ENCODE results near the gene BAK1. TPM values are rescaled to one million over a fixed set of nuclear protein-coding genes. Genes with fewer than 3 reads are reported as not detected.

The BAK1 gene
- polyA plus RNA-seq (2013, experiment 1 of 2): 15.2 TPM
- polyA plus RNA-seq (2013, experiment 2 of 2): 15.1 TPM

- Histone ChIP-seq H3K4me1 (ENCODE audit: control insufficient read depth, insufficient read depth, low read depth, low read length) (peaks cover 13% of the 10 kb centered on the region), H3K18ac (ENCODE audit: low read depth in 1 of 2, low read length in 2 of 2) (peak within 1 kb of the TSS; percentile 57 to 79), H2BK12ac (ENCODE audit: low read length in 2 of 2) (peak within 1 kb of the TSS in 1 of 2 experiments; percentile 29), H4K91ac (ENCODE audit: low read length) (peak within 1 kb of the TSS; percentile 13), H4K8ac (ENCODE audit: low read length) (peak within 1 kb of the TSS; percentile 85), H3K9me3 (ENCODE audit: control insufficient read depth, low read length) (no peaks in the 10 kb centered on the region), H3K79me1 (replicated peaks; ENCODE audit: low read length, poor library complexity, severe bottlenecking) (peaks cover 20% of the 10 kb centered on the region), H3K9ac (ENCODE audit: low read length) (peak within 1 kb of the TSS; percentile 91), H3K4me2 (ENCODE audit: low read length, poor library complexity, severe bottlenecking) (peak within 1 kb of the TSS; percentile 91), H2BK5ac (ENCODE audit: low read depth, low read length, poor library complexity, severe bottlenecking) (peak within 1 kb of the TSS; percentile 74), H3K27me3 (ENCODE audit: control insufficient read depth in 1 of 2, insufficient read depth in 1 of 2, low read length in 2 of 2) (no peaks in the 10 kb centered on the region), H3K4ac (ENCODE audit: low read depth in 1 of 2, low read length in 2 of 2) (peak within 1 kb of the TSS; percentile 57 to 87), H2AK5ac (ENCODE audit: low read length, severe bottlenecking) (peak within 1 kb of the TSS; percentile 86), H3K36me3 (ENCODE audit: control insufficient read depth in 1 of 2, insufficient read depth in 2 of 2, low read depth in 1 of 2, low read length in 2 of 2) (peaks cover 29 to 31% of the 10 kb centered on the region in 2 experiments), H3K4me3 (ENCODE audit: insufficient read depth in 1 of 2, low read depth in 1 of 2, low read length in 2 of 2) (peak within 1 kb of the TSS; percentile 80 to 91), H2AFZ (ENCODE audit: low read depth, low read length) (peak within 1 kb of the TSS; percentile 84), H3K14ac (ENCODE audit: low read length in 2 of 2) (peak within 1 kb of the TSS in 1 of 2 experiments; percentile 35), H3K23ac (ENCODE audit: low read length in 2 of 2) (peak within 1 kb of the TSS in 1 of 2 experiments; percentile 70), H2BK120ac (ENCODE audit: low read depth, low read length) (no peak within 1 kb of the TSS), H3K27ac (ENCODE audit: low read length, poor library complexity, severe bottlenecking) (peak within 1 kb of the TSS; percentile 69), H2BK15ac (ENCODE audit: low read depth, poor library complexity, severe bottlenecking) (no peak within 1 kb of the TSS)
- under 1% methylated on average over 21 of the region's 24 CpGs for WGBS
- peak; percentile 93 for DNase-seq
Measured at GRCh38 chr6:33579828-33580714, at the start of gene BAK1. TSS of gene BAK1 (minus strand) at chr6:33580276. CDS start at chr6:33577604, 2,672 bp downstream.

GRCh38 chr6:33628401-33628964 is 48.4 kb upstream of the BAK1 start:
- WGBS: 94% methylated on average over 7 of the region's 7 CpGs

GRCh38 chr6:33627876-33628275 is 47.8 kb upstream of the BAK1 start:
- no peaks in the 10 kb centered on the region for H3K27me3 ChIP-seq (ENCODE audit: control insufficient read depth in 1 of 2, insufficient read depth in 1 of 2, low read length in 2 of 2)
- H3K9ac ChIP-seq (ENCODE audit: low read length): peak overlapping the region; percentile 54
- 30% methylated on average over 2 of the region's 5 CpGs for WGBS
- H3K4me3 ChIP-seq (ENCODE audit: insufficient read depth in 1 of 2, low read depth in 1 of 2, low read length in 2 of 2): peak overlapping the region in 1 of 2 experiments; percentile 38
- H2AK5ac ChIP-seq (ENCODE audit: low read length, severe bottlenecking): no peak overlapping the region
- H3K14ac ChIP-seq (ENCODE audit: low read length in 2 of 2): peak overlapping the region in 1 of 2 experiments; percentile 9
- peak overlapping the region; percentile 56 for H4K8ac ChIP-seq (ENCODE audit: low read length)
- H3K23ac ChIP-seq (ENCODE audit: low read length in 2 of 2): no peak overlapping the region
- H2AFZ ChIP-seq (ENCODE audit: low read depth, low read length): no peak overlapping the region
- no peak overlapping the region for H3K27ac ChIP-seq (ENCODE audit: low read length, poor library complexity, severe bottlenecking)
- peaks cover 17 to 55% of the 10 kb centered on the region in 2 experiments for H3K36me3 ChIP-seq (ENCODE audit: control insufficient read depth in 1 of 2, insufficient read depth in 2 of 2, low read depth in 1 of 2, low read length in 2 of 2)
- no peaks in the 10 kb centered on the region for H3K9me3 ChIP-seq (ENCODE audit: control insufficient read depth, low read length)
- no peak overlapping the region for H2BK15ac ChIP-seq (ENCODE audit: low read depth, poor library complexity, severe bottlenecking)
- H3K4ac ChIP-seq (ENCODE audit: low read depth in 1 of 2, low read length in 2 of 2): no peak overlapping the region
- peaks cover 17% of the 10 kb centered on the region for H3K4me1 ChIP-seq (ENCODE audit: control insufficient read depth, insufficient read depth, low read depth, low read length)
- H3K79me1 ChIP-seq (replicated peaks; ENCODE audit: low read length, poor library complexity, severe bottlenecking): peaks cover 49% of the 10 kb centered on the region
- H2BK120ac ChIP-seq (ENCODE audit: low read depth, low read length): no peak overlapping the region
- no peak for DNase-seq
- no peak overlapping the region for H2BK5ac ChIP-seq (ENCODE audit: low read depth, low read length, poor library complexity, severe bottlenecking)
- no peak overlapping the region for H3K18ac ChIP-seq (ENCODE audit: low read depth in 1 of 2, low read length in 2 of 2)
- no peak overlapping the region for H3K4me2 ChIP-seq (ENCODE audit: low read length, poor library complexity, severe bottlenecking)
- no peak overlapping the region for H2BK12ac ChIP-seq (ENCODE audit: low read length in 2 of 2)
- H4K91ac ChIP-seq (ENCODE audit: low read length): no peak overlapping the region

More at GRCh38 chr6:33628401-33628964, 48.4 kb upstream of the BAK1 start:
- no peak overlapping the region for H3K23ac ChIP-seq (ENCODE audit: low read length in 2 of 2)
- H2AFZ ChIP-seq (ENCODE audit: low read depth, low read length): no peak overlapping the region
- no peak overlapping the region for H3K14ac ChIP-seq (ENCODE audit: low read length in 2 of 2)
- peaks cover 21% of the 10 kb centered on the region for H3K4me1 ChIP-seq (ENCODE audit: control insufficient read depth, insufficient read depth, low read depth, low read length)
- peaks cover 17 to 54% of the 10 kb centered on the region in 2 experiments for H3K36me3 ChIP-seq (ENCODE audit: control insufficient read depth in 1 of 2, insufficient read depth in 2 of 2, low read depth in 1 of 2, low read length in 2 of 2)
- no peak overlapping the region for H2BK12ac ChIP-seq (ENCODE audit: low read length in 2 of 2)
- no peak overlapping the region for H3K18ac ChIP-seq (ENCODE audit: low read depth in 1 of 2, low read length in 2 of 2)
- H3K4me3 ChIP-seq (ENCODE audit: insufficient read depth in 1 of 2, low read depth in 1 of 2, low read length in 2 of 2): peak overlapping the region in 1 of 2 experiments; percentile 38
- no peak overlapping the region for H2BK15ac ChIP-seq (ENCODE audit: low read depth, poor library complexity, severe bottlenecking)
- no peak for DNase-seq
- peak overlapping the region; percentile 54 for H3K9ac ChIP-seq (ENCODE audit: low read length)
- no peaks in the 10 kb centered on the region for H3K27me3 ChIP-seq (ENCODE audit: control insufficient read depth in 1 of 2, insufficient read depth in 1 of 2, low read length in 2 of 2)
- H2AK5ac ChIP-seq (ENCODE audit: low read length, severe bottlenecking): no peak overlapping the region
- no peak overlapping the region for H4K91ac ChIP-seq (ENCODE audit: low read length)
- H3K27ac ChIP-seq (ENCODE audit: low read length, poor library complexity, severe bottlenecking): no peak overlapping the region
- no peaks in the 10 kb centered on the region for H3K9me3 ChIP-seq (ENCODE audit: control insufficient read depth, low read length)
- H3K79me1 ChIP-seq (replicated peaks; ENCODE audit: low read length, poor library complexity, severe bottlenecking): peaks cover 53% of the 10 kb centered on the region
- H3K4me2 ChIP-seq (ENCODE audit: low read length, poor library complexity, severe bottlenecking): no peak overlapping the region
- no peak overlapping the region for H2BK120ac ChIP-seq (ENCODE audit: low read depth, low read length)
- no peak overlapping the region for H3K4ac ChIP-seq (ENCODE audit: low read depth in 1 of 2, low read length in 2 of 2)
- peak overlapping the region; percentile 56 for H4K8ac ChIP-seq (ENCODE audit: low read length)
- no peak overlapping the region for H2BK5ac ChIP-seq (ENCODE audit: low read depth, low read length, poor library complexity, severe bottlenecking)

GRCh38 chr6:33624856-33625255 is 44.8 kb upstream of the BAK1 start:
- H3K27me3 ChIP-seq (ENCODE audit: control insufficient read depth in 1 of 2, insufficient read depth in 1 of 2, low read length in 2 of 2): no peaks in the 10 kb centered on the region
- H2AFZ ChIP-seq (ENCODE audit: low read depth, low read length): no peak overlapping the region
- H4K91ac ChIP-seq (ENCODE audit: low read length): no peak overlapping the region
- H2BK5ac ChIP-seq (ENCODE audit: low read depth, low read length, poor library complexity, severe bottlenecking): no peak overlapping the region
- no peak overlapping the region for H2BK12ac ChIP-seq (ENCODE audit: low read length in 2 of 2)
- peaks cover 28% of the 10 kb centered on the region for H3K4me1 ChIP-seq (ENCODE audit: control insufficient read depth, insufficient read depth, low read depth, low read length)
- H3K18ac ChIP-seq (ENCODE audit: low read depth in 1 of 2, low read length in 2 of 2): no peak overlapping the region
- H3K14ac ChIP-seq (ENCODE audit: low read length in 2 of 2): no peak overlapping the region
- no peak overlapping the region for H3K4ac ChIP-seq (ENCODE audit: low read depth in 1 of 2, low read length in 2 of 2)
- H2BK15ac ChIP-seq (ENCODE audit: low read depth, poor library complexity, severe bottlenecking): no peak overlapping the region
- no peak overlapping the region for H2BK120ac ChIP-seq (ENCODE audit: low read depth, low read length)
- H3K36me3 ChIP-seq (ENCODE audit: control insufficient read depth in 1 of 2, insufficient read depth in 2 of 2, low read depth in 1 of 2, low read length in 2 of 2): peaks cover 11 to 38% of the 10 kb centered on the region in 2 experiments
- peak overlapping the region; percentile 91 for H3K9ac ChIP-seq (ENCODE audit: low read length)
- 97% methylated on average over 4 of the region's 4 CpGs for WGBS
- H3K27ac ChIP-seq (ENCODE audit: low read length, poor library complexity, severe bottlenecking): no peak overlapping the region
- H3K23ac ChIP-seq (ENCODE audit: low read length in 2 of 2): no peak overlapping the region
- peak overlapping the region in 1 of 2 experiments; percentile 93 for H3K4me3 ChIP-seq (ENCODE audit: insufficient read depth in 1 of 2, low read depth in 1 of 2, low read length in 2 of 2)
- no peak overlapping the region for H2AK5ac ChIP-seq (ENCODE audit: low read length, severe bottlenecking)
- no peak overlapping the region for H3K4me2 ChIP-seq (ENCODE audit: low read length, poor library complexity, severe bottlenecking)
- peaks cover 36% of the 10 kb centered on the region for H3K79me1 ChIP-seq (replicated peaks; ENCODE audit: low read length, poor library complexity, severe bottlenecking)
- H4K8ac ChIP-seq (ENCODE audit: low read length): no peak overlapping the region
- H3K9me3 ChIP-seq (ENCODE audit: control insufficient read depth, low read length): no peaks in the 10 kb centered on the region
- no peak for DNase-seq

All from mesenchymal stem cell (in vitro differentiated cells and primary cell).